Sigmoid colon (tissue), 7 donors: ENCODE data around the gene IL2RA. TPM values are rescaled to one million over a fixed set of nuclear protein-coding genes. Genes with fewer than 3 reads are reported as not detected.
"Not testable (repeated sequence)": the region's sequence is repeated elsewhere in the genome, so short reads cannot be mapped to it uniquely, and the experiment has no call there.

Experiments
- DNase-seq: peaks from one replicate; pipeline ENCODE4 v3.0.0-alpha.2; 2019
- H3K27ac ChIP-seq, 4 donors: fragments of 200-600 bp; sonication (generic); one replicate each; pipeline ENCODE4 v1.5.1; 2016 to 2019; ENCODE audit warnings: mild to moderate bottlenecking in 1 of 4
- H3K27me3 ChIP-seq, 3 donors: fragments of 200-600 bp; sonication (generic); one replicate each; pipeline ENCODE4 v1.5.1; 2019; ENCODE audit warnings: mild to moderate bottlenecking in 1 of 3
- H3K36me3 ChIP-seq, 4 donors: fragments of 200-600 bp; sonication (generic); one replicate each; pipeline ENCODE4 v1.5.1; 2016 to 2019
- H3K4me1 ChIP-seq, 4 donors: fragments of 200-600 bp; sonication (generic); one replicate each; pipeline ENCODE4 v1.5.1; 2017 to 2019
- H3K4me3 ChIP-seq, 4 donors: fragments of 200-600 bp; sonication (generic); one replicate each; pipeline ENCODE4 v1.5.1; 2017 to 2019; ENCODE audit warnings: mild to moderate bottlenecking in 2 of 4, moderate library complexity in 1 of 4
- H3K9me3 ChIP-seq, 4 donors: fragments of 200-600 bp in 3 of 4; sonication (generic) in 3 of 4; one replicate each; pipeline versions ENCODE4 v1.5.1 to v1.6.1; 2013 to 2019
- CTCF ChIP-seq, 4 experiments: fragments of 450-650 bp in 3 of 4; fragments of 200-600 bp in 1 of 4; IDR thresholded peaks; one replicate each; pipeline ENCODE4 v1.5.1; 2016 to 2019; ENCODE audit warnings: antibody characterized with exemption in 4 of 4, mild to moderate bottlenecking in 3 of 4, moderate library complexity in 2 of 4
- EP300 ChIP-seq, 4 donors: sonication (generic); formaldehyde crosslinking; IDR thresholded peaks; one replicate each; pipeline ENCODE4 v1.6.1; 2017; ENCODE audit warnings: antibody characterized with exemption in 4 of 4
- POLR2A ChIP-seq, 2 donors: fragments of 450-650 bp; IDR thresholded peaks; one replicate each; pipeline ENCODE4 v1.6.1; 2016; ENCODE audit warnings: antibody characterized with exemption in 2 of 2, mild to moderate bottlenecking in 2 of 2, moderate library complexity in 2 of 2
- POLR2AphosphoS5 ChIP-seq, 4 donors: sonication (generic); formaldehyde crosslinking; IDR thresholded peaks; one replicate each; pipeline ENCODE4 v1.6.1; 2017; ENCODE audit warnings: antibody characterized with exemption in 4 of 4
- WGBS, 2 donors: extraction: QIAGEN DNeasy Blood & Tissue Kit; methylation state at CpG; one replicate each; pipeline ENCODE4 v1.1.7; 2013; 5-methylcytosine and 5-hydroxymethylcytosine counted together
- intact Hi-C: fragments of 100-400 bp; cut with DNase I; formaldehyde crosslinking; loops from one replicate; pipeline ENCODE4 v1.15.1; 2023
- polyA plus RNA-seq, 3 donors: library from polyadenylated mRNA; stranded (reverse); fragments of 200-250 nt; gene quantifications; one replicate each; pipeline ENCODE4 v1.2.3, GENCODE V29; 2013
- total RNA-seq, 4 donors: library from RNA; depleted of rRNA; stranded (reverse); fragments of >200 nt; gene quantifications; one replicate each; pipeline ENCODE4 v1.1.0, GENCODE V29; 2016
- donor health status: healthy with polysubstance abuse.
- donor health status: Bipolar disorder and iron deficiency.
- donor health status: healthy.

Gene IL2RA
- total and polyA plus RNA-seq, 7 donors, result 0.60 to 14.0 (median 4.7) TPM; not detected in 1

- WGBS, 2 donors, result 70 to 81% methylated on average over 7 of the region's 7 CpGs
- TF ChIP-seq POLR2AphosphoS5 (IDR thresholded peaks at IDR 0.05), result no peak
- no peak for TF ChIP-seq POLR2A (IDR thresholded peaks at IDR 0.05)
- no peak for TF ChIP-seq CTCF (IDR thresholded peaks at IDR 0.05)
- no peak for TF ChIP-seq EP300 (IDR thresholded peaks at IDR 0.05)
Measured at GRCh38 chr10:6044060-6044459, 18.1 kb downstream of the IL2RA start.

GRCh38 chr10:6043377-6043776, 18.8 kb downstream of the IL2RA start:
- peak; percentile 2 for DNase-seq
- H3K4me3 ChIP-seq, intact Hi-C loops, H3K36me3 ChIP-seq, H3K4me1 ChIP-seq, H3K9me3 ChIP-seq, H3K27me3 ChIP-seq, H3K27ac ChIP-seq: not testable (repeated sequence)
- WGBS, 2 donors, result 86 to 89% methylated on average over 6 of the region's 6 CpGs

More at GRCh38 chr10:6044060-6044459, 18.1 kb downstream of the IL2RA start:
- no peaks in the 10 kb centered on the region for H3K27me3 ChIP-seq
- no peak overlapping the region for H3K4me3 ChIP-seq
- H3K4me1 ChIP-seq, result no peaks in the 10 kb centered on the region
- H3K27ac ChIP-seq, result no peak overlapping the region
- no peaks in the 10 kb centered on the region for H3K36me3 ChIP-seq
- DNase-seq, result peak; percentile 1
- H3K9me3 ChIP-seq, result no peaks in the 10 kb centered on the region
- intact Hi-C loops, result no loop called here

- no peak overlapping the region for H3K27ac ChIP-seq
- no peaks in the 10 kb centered on the region for H3K4me1 ChIP-seq
- DNase-seq, result no peak
- no peaks in the 10 kb centered on the region for H3K27me3 ChIP-seq
- WGBS, 2 donors, result 85 to 89% methylated on average over 5 of the region's 5 CpGs
- no peaks in the 10 kb centered on the region for H3K36me3 ChIP-seq
- intact Hi-C loops, result no loop called here
- no peaks in the 10 kb centered on the region for H3K9me3 ChIP-seq
- H3K4me3 ChIP-seq, result no peak overlapping the region
- TF ChIP-seq POLR2A (IDR thresholded peaks at IDR 0.05) (no peak), CTCF (IDR thresholded peaks at IDR 0.05) (no peak)
Measured at GRCh38 chr10:6040205-6040604, 22.0 kb downstream of the IL2RA start.

- no peak overlapping the region for H3K4me3 ChIP-seq
- WGBS, 2 donors, result 94 to 96% methylated on average over 4 of the region's 4 CpGs
- no peaks in the 10 kb centered on the region for H3K36me3 ChIP-seq
- no peaks in the 10 kb centered on the region for H3K27me3 ChIP-seq
- intact Hi-C loops, result no loop called here
- no peak for DNase-seq
- H3K27ac ChIP-seq, result no peak overlapping the region
- no peaks in the 10 kb centered on the region for H3K9me3 ChIP-seq
- H3K4me1 ChIP-seq, result peaks cover 0 to 4% (median 0%) of the 10 kb centered on the region in 4 donors
- TF ChIP-seq EP300 (IDR thresholded peaks at IDR 0.05) (no peak), POLR2AphosphoS5 (IDR thresholded peaks at IDR 0.05) (no peak), CTCF (IDR thresholded peaks at IDR 0.05) (no peak), POLR2A (IDR thresholded peaks at IDR 0.05) (no peak)
Measured at GRCh38 chr10:6039711-6040110, 22.5 kb downstream of the IL2RA start.

- Histone ChIP-seq H3K27me3 (no peaks in the 10 kb centered on the region), H3K9me3 (no peaks in the 10 kb centered on the region), H3K4me3 (no peak overlapping the region), H3K27ac (no peak overlapping the region), H3K4me1 (peaks cover 0 to 20% (median 6%) of the 10 kb centered on the region in 4 donors), H3K36me3 (no peaks in the 10 kb centered on the region)
- 70 to 87% methylated on average over 2 of the region's 2 CpGs for WGBS, 2 donors
- intact Hi-C loops, result no loop called here
- DNase-seq, result no peak
- TF ChIP-seq POLR2A (IDR thresholded peaks at IDR 0.05) (no peak), EP300 (IDR thresholded peaks at IDR 0.05) (no peak), CTCF (IDR thresholded peaks at IDR 0.05) (no peak), POLR2AphosphoS5 (IDR thresholded peaks at IDR 0.05) (no peak)
Measured at GRCh38 chr10:6038071-6038631, 24.0 kb downstream of the IL2RA start.
